Stimulated activated CD4-positive, alpha-beta T cell treated with anti-CD3 and anti-CD28 coated beads, Interleukin-15, amount 100 ng/mL, for 1 hour (primary cell): Measurements from ENCODE around the gene GRK6.

Experiments used
- DNase-seq, 2 donors: peaks; one replicate each; pipeline ENCODE4 v3.0.0-alpha.2; 2020; ENCODE audit warnings: low read depth in 1 of 2, low spot score in 1 of 2

GRK6 gene

DNA sequence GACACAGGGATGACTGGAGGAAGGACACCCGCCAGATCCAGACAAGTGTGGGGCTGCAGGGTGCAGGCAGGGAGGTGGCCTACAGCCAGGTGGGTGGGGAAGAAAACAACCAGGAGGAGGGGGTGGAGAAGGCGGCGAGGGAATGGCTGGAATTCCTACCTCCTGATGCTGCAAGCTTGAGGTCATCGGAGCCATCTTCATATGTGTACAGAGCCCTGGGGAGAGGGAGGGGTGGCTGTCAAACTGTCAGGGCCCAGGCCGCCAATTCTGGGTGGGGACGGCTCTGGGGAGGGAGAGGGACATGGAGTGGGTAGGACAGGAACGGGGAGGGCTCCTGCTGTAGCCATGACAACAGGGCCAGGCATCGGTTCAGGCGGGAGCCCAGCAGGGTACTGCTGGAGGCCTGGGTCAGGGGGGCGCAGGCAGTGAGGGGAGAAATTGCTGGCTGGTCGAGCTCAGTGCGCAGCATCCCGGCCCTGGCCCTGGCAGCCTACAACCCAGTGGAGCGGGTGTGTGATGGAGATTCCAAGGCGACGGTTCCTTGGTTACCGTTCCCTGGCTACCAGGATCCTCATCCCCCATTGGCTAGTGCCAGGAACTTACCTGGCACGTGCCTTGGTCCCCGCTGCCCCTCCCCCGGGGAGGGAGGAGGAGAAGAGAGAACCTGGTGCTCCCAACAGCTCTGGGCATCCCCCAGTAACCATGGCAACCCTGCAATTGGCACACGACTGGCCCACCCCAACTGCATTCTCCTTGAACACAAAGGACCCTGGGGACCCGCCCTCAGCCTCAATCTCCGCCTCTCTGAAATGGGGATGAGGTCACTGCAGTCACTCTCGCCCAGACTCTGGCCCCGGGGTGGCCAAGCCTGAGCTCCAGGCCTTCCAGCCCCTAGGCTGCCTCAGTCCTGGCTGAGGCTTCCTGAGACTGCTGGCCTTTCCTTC, 42.5 kb downstream of the GRK6 start:
- DNase-seq: no peak

GRCh38 chr5:177469750-177470525, 43.5 kb downstream of the GRK6 start:
- DNase-seq: no peak

- no peak for DNase-seq
These were observed 44.5 kb downstream of the GRK6 start for GRCh38 chr5:177470759-177471536.

DNA sequence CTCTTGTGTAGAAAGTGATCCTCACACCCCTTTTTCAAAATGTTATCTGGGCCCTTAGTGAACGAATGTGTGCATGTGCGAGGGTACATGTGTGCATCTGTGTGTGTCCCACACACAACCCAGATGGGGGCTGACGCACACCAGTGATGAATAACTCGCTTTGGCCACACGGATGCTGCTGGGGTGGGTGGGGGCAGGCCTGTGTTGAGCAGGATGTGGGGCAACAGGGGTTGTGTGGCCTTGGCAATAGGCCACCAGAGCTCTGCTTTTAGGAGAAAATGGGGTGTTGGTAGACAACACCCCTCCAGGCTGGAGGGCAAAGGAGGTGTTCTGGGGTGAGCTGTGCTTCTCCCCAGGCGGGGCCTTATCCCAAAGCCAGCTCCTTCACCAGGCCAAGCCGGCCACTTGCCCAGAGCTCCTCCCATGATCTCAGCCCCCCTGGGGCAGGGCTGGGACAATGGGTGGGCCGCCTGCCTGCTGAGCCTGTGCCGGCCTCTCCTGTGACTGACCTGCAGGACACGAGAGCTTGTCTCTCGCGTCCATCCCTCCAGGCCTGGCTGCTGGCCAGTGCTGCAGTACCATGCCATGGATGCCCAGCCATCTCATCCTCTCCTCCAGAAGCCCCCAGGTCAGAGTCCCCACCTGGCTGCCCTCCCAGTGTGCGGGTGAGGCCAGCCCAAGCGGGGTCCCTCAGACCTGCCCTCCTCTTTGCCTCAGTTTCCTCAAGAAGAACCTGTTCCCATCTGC, 45.3 kb downstream of the GRK6 start:
- no peak for DNase-seq

- peak in 1 of 2 donors; percentile 37 for DNase-seq
These were observed 46.3 kb downstream of the GRK6 start for GRCh38 chr5:177472460-177473442.

DNA sequence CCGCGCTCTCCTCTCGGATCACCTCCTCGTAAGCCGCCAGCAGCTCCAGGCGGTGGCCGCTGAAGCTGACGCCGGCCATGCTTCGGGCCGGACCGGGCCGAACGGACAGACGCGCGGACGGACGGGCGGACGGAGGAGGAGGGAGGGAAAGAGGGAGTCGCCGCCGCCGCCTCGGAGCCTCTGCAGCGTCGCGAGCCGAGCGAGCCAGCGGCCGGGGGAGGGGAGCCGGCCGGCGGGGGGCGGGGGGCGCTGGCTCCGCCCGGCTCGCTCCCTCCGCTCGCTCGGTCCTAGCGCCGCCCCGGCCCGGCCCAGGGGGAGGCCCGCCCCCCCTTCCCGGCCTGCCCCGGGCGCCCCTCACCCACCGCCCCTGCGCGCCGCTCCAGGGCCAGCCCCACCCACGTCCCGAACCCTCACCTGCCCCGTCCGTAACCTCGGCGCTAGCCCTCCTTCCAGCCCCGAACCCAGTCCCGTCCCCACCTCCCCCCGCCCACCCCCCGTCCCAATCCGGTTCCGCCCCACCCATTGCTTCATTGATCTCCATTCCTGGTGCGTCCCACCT, 47.0 kb downstream of the GRK6 start, which contains the start of gene DBN1:
TSS of gene DBN1 (minus strand) at position 192 of the 559 bp plus-strand sequence. CDS start at position 79, 113 bp downstream.
- no peak for DNase-seq

DNA sequence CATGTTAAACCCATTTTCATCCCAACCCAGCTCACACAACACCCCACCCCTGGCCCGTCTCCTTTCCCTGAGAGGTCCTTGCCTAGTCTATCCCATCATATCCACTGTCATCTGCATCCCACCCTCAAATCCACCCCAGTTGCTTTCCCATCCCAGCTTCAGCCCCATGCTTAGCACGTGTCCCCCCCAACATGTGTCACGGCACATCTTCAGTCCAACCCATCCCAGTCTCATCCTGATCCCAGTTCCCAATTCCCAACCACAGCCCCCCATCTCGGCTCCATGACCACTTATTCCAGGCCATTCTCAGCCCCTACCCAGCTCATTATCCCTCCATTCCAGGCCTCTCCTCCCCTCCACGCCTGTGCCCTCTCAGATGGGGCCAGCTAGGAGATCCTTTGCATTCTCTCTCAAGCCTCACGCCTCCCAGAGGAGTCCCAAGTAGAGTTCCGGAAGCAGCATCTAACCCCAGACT, 47.6 kb downstream of the GRK6 start:
- DNase-seq: no peak

GRCh38 chr5:177474846-177475562, 48.5 kb downstream of the GRK6 start:
- no peak for DNase-seq

DNA sequence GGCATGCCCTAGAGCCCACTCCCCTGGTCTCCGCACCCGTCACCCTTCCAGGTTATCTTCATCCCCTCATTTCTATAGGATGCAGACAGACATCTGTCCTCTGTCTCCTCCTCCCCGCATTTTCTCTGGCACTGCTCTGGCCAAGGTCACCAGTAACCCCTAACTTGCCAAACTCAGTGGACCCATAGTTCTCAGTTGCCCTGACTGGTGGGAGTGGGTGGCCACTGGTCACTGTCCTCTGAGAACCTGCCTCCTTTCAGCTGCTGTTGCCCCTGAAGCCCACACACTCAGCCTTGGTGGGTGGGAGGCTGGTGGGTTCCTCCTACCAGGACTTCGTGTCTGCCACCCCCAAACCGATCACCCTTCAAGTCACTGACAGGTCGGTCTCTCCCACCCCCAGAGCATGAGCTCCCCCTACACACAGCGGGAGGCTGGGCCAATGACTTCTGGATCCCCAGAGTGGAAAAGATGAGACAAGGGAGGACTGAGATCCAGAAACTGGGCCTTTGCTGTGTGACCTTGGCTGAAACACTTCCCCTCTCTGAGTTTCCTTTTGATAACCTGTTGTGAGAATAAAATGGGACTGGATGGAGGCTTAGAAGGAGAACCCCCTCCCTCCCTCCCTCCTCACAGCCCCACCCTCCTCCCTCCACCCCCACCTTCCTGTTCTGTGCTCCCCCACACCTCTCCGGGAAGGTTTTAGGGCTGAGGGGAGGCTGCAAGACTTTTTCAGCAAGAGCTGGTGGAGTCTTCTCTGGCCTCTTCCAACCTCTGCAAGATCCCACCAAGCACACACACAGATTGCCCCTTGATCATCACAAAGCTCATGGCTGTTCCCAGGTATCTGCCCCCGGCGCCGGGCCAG, 49.3 kb downstream of the GRK6 start:
- DNase-seq: no peak

DNA sequence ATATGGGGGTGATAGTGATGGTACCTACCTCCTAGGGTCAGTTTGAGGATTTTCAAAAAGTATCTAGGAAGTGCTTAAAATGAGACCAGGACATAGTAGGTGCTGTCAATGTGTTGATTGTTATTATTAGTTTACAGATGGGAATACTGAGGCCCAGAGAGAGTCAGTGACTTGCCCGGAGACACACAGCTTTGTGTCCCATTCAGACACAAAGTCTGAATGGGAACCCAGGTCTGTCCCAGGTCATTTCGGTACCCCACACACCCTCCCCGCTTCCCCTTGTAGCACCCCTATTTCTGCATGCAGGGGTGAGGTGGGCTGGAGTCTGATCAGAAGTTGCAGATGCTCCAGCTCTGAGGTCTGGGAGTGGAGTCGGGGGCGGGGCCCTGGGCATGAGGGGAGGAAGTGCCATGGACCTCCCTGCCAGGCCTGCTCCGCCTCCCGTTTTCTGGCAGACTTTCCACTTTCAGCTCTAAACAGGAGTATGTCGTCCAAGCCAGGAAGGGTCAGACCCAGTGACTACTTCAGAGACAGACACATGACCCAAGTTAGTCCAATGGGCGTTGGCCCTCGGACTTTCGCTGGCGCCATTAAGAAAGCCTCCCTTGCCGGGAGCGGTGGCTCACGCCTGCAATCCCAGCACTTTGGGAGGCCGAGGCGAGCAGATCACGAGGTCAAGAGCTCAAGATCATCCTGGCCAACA, 50.2 kb downstream of the GRK6 start:
- DNase-seq: no peak

DNA sequence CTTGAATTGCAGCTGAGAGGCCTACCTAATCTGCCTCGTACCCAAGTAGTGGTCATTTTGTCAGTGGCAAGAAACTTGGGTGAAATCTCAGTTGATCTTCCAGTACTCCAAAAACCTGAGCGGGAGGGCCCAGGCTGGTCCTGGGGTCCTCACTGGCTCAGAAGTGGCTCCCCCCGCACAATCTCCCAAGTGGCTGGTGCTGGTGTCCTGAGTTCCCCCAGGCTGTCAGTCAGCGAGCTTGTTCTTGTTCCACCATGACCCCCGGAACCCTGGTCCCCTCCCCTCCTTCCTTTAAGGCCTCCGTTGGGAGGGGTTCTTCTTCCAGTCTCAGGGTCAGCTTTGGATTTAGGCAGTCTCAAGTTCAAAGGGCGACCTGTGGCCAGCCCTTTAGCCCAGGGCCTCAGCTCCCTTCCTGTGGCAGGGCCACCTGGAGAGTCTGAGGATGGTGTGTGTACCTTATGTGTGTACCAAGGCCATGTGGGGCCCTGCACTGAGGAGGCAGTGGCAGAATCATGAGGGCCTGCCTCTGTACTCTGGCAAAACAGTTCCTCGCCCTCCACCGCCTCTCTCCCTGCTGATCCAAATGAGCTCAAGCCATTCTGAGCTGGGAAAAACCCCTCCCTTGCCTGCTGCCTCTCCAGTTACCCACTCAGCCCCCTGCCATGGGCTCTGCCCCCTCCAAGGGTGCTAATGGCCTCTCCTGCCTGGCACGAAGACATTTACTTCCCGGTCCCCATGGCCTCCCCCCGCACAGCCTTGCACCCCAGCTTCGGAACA, 51.4 kb downstream of the GRK6 start:
- no peak for DNase-seq

- no peak for DNase-seq
These were observed 52.5 kb downstream of the GRK6 start for GRCh38 chr5:177478711-177479646.

- DNase-seq: no peak
These were observed 53.3 kb downstream of the GRK6 start for GRCh38 chr5:177479774-177480173.

GRCh38 chr5:177482359-177482795, 55.9 kb downstream of the GRK6 start:
- no peak for DNase-seq

- no peak for DNase-seq
These were observed 56.6 kb downstream of the GRK6 start for GRCh38 chr5:177483042-177483441.
